HG03135 (cell line): Measurements from ENCODE around the gene PHF21B.
"Not testable (repeated sequence)": the region's sequence is repeated elsewhere in the genome, so short reads cannot be mapped to it uniquely, and the experiment has no call there.

Source experiments
- ATAC-seq: cut with Tn5 transposase; IDR thresholded peaks from one replicate; pipeline ENCODE4 v1.9.1; 2021; ENCODE audit warnings: mild to moderate bottlenecking, moderate library complexity; ENCODE audit not compliant: unreplicated experiment

PHF21B gene

GRCh38 chr22:44963832-44964721 is 45.7 kb downstream of the PHF21B start:
- ATAC-seq: no peak

GRCh38 chr22:44962741-44963454 is 46.9 kb downstream of the PHF21B start:
- ATAC-seq: no peak

GRCh38 chr22:44961682-44962081 is 48.1 kb downstream of the PHF21B start:
- not testable (repeated sequence) for ATAC-seq

DNA sequence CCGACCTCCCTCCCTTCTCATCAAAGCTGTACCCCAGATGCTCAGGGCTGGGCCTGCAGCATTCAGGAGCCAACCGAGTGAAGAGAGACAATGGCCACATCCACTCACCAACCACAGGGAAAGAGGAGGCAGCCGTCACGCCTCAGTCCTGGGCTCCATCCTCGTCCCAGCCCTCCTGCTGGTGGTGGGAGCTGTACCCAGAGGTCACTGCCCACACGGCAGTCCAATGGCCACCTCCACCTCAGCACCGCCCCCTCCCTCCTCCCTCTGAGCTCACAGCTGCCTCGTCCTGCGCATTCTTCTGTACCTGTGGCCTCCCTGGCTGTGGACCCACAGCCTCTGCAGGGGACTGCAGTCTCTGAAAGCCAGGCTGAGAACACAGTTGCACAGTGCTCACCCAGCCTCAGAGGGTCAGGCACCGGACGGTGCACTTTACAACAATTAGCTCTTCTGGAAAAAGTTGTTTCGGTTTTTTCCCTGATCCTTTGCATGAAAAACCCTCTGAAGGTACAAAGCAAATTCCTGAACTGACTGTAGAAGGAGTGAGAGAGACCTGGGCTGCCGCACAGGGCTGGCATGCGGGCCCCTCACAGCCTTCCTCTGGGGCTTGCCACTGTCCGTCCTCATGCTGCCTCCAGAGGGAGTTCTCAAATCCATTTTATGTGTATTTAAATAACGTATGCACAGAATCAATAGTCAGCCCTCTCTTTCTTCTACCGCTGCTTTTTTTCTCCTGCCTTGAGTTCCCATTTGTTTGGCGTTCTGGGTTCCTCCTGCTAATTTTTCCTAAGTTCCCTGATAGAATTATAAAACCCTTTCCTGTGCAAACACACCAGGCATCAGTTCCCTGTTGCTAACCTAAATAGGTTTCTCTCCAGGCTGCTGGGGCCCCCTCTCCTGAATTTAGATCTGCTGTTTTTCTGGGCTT is 52.7 kb downstream of the PHF21B start:
- no peak for ATAC-seq

GRCh38 chr22:44955102-44955501 is 54.7 kb downstream of the PHF21B start:
- no peak for ATAC-seq

- ATAC-seq: no peak
Observed at GRCh38 chr22:44954149-44954548, 55.7 kb downstream of the PHF21B start.

DNA sequence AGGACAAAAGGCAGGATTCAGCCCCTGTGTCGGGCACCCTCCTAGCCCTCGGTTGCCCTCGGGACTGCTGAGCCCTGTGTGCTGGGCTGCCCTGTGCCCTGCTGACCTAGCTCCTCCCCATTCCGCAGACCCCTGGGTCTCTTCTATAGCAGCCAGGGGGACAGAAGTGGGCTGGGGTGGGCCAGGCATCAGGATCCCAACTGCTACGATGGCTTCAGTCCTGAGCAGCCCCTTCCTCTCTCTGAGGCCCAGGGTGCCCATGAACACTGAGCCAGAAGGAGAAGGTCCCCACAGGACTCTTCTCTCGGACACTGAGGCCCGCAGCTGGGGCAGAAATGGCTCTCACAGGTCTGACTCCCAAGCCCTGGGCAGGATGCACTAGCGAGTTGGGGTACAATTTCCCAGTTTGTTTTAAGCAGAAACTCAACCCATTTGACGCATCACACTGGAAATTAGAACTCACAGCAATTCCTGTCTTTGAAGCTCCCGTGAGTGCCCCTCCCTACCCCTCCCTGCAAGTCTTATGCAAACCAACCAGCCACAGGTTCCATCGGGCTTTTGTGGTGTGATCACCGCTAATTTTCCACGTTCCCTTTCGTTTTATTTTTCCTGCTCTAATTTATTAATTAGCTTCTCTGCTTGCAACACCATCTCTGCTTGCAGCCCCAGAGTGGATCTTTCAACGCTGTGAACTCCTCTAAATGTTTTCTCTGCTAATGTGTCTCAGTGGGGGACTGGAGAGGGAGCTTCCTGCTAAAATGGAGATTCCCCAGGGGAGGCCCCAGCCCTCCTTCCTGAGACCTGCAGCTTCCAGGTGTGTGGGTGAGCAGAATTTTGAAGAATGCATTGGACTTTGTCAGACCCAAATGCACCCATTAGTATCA is 56.7 kb downstream of the PHF21B start:
- ATAC-seq: no peak

DNA sequence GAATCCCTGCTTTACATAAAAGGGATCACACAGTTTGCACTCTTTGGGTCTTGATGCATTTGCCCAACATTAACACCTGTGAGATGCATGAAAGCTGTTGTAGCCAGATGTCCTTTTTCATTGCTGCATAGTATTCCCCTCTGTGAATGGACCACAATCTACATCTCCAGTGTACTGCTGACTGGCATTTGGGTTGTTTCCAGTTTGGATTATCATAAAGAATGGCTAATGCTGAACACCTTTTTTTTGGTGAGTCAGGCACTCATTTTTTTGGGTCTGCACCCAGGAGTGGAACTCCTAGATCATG is 58.3 kb downstream of the PHF21B start:
- no peak for ATAC-seq

DNA sequence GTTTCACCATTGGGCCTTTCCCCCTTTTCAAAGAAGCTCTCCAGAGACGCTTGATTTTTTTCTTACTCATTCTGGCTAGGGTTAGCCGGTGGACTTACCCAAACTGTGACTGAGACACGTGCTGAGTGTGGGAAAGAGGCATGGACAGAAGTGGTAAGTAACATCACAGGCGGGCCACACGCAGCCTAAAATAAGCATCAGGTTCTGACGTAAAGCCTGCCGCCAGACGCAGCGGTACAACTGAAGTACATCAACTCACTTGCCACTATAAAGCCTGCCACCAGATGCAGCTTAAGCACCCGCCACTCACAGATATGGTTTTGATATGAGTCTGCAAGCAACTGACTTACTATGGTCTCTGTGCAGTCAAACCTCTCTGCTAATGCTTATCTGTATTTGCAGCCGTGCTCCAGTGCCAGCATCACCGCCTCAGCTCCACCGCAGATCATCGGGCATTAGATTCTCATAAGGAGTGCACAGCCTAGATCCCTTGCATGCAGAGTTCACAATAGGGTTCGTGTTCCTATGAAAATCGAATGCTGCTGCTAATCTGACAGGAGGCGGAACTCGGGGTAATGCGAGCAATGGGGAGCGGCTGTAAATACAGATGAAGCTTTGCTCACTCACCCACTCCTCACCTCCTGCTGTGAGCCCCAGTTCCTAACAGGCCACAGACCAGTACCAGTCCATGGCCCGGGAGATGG is 58.8 kb downstream of the PHF21B start:
- ATAC-seq: no peak

DNA sequence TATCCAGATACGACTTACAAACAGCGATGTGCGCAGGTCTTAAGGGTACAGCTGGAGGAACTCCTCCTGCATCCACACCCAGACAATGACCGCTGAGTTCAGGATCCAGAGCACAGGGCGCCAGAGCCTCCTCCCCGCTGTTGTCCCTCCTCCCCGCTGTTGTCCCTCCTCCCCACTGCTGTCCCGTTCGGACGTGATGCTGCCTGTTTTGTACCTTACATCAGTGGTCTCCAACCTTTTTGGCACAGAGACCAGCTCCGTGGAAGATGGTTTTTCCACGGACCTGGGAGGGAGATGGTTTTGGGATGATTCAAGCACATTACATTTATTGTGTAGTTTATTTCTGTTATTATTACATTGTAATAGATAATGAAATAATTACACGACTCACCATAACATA is 62.0 kb downstream of the PHF21B start:
- ATAC-seq: no peak

GRCh38 chr22:44947049-44947448 is 62.8 kb downstream of the PHF21B start:
- ATAC-seq: no peak

DNA sequence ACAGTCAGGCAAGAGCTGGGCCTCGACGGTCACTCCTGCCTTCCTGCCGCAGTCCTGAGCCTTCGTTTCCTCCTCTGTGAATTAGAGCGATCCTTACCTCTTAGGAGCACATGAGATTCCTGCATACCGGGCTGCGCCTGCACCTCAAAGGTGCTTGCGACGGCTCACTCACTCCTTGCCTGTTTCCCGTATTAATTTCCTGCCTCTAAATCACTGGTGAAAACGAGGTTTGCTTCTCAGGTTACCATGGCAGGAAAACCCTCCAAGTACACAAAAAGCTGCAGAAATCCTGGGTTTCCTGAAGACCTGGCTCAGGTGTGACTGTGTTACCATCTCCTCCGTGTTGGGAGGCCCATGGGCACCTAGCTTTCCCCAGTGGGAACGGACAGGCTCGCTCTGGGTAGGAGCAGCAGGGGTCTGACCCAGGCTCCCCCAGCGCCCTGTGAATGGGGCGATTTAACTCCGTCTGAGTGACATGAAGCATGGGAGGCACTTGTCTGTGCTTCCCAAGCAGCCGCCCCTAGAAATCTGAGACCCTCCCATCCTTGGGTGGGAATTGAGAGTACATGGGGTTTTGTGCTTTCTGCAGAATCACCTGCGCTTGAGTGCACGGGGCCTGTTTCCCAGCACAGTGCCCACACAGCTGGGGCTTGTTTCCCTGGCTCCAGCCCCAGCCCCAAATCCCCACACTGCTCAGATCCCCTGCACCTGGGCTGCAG is 64.8 kb downstream of the PHF21B start:
- no peak for ATAC-seq

GRCh38 chr22:44943701-44944324 is 66.0 kb downstream of the PHF21B start:
- ATAC-seq: no peak

GRCh38 chr22:44942979-44943700 is 66.7 kb downstream of the PHF21B start:
- no peak for ATAC-seq

DNA sequence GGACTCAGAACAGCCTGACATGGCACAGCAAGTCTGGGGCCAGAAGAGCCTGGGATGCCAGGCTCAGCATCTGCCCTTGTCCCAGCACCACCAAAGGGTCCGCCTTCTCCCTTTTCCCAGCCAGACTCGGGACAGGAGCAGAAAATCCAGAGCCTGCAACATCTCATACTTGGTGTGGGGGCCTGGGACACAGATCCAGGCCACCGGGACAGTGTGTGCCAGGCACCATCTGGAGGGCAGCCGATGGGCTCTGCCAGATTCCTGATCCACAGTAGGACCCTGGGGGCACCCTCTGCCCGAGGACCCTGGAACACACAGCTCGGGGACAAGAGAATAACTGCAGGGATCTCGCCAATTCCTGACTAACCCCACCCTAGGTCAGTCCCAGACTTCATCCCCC is 67.7 kb downstream of the PHF21B start:
- no peak for ATAC-seq

DNA sequence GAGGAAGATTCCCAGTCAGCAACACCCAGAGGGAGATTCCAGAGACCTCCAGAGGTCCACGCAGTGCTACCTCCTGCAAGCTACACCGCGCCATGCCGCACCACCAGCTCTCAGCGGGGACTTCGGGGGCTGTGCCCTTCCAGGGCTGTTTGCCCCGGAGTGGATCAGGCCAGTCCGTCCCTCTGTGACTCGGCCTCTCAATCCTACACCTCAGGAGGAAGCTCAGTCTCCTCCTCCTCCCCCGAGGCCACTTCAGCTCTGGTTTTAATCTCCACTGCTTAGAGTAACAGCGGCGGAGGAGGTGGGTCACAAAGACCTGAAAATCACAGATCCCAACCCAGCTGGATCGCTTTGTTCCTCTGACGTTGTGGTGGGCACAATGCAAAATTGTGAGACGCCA is 68.6 kb downstream of the PHF21B start:
- no peak for ATAC-seq

DNA sequence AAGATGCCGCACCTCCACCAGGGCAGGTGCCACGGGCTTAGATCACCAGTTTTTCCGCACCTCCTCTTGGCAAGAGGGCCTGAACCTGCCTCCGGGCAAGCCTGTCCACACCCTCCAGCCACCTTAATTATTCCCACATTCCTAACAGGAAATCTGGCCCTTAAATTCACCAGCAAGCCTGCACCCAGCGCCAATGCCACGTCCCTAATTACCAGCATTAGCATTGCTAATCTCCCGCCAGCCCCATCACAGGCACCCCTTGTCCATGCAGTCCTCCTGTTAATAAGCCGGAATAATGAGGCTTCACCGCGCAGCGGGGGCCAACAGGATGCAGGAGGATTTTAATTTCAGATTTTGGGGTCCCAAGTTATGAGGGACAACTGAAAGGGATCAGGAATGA is 69.7 kb downstream of the PHF21B start:
- no peak for ATAC-seq

GRCh38 chr22:44939451-44939850 is 70.4 kb downstream of the PHF21B start:
- ATAC-seq: no peak
